ENCODE data around the gene FRMPD1. TPM values are rescaled to one million over a fixed set of nuclear protein-coding genes. Genes with fewer than 3 reads are reported as not detected.

Gene FRMPD1
- total and polyA plus RNA-seq, 2 experiments from 2014 or later = 0.15 to 0.32 TPM

DNA sequence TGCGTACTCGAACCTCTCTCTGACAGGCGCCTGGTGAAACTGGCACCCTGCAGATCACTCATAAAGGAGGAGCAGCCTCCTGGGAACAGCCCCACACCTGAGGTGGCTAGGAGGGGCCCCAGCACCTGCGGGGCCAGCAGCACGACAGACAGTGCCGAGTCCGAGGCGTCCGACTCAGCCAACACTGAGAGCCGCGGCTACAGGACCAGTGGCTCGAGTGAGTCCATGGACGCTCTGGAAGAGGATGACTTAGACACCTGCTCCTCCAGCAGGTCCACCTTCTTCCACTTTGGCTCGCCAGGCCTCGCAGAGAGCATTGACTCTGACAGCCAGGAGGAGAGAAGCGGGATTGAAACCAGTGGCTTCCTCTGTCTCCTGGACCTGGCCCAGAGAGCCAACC lies 89.4 kb downstream of the FRMPD1 start:
- Histone ChIP-seq H3K4me1 (ENCODE audit: low read depth) (peaks cover 4% of the 10 kb centered on the region), H3K4me3 (no peak overlapping the region), H3K36me3 (no peaks in the 10 kb centered on the region), H3K27ac (no peak overlapping the region), H3K27me3 (peaks cover 5% of the 10 kb centered on the region), H3K9me3 (ENCODE audit: low read depth) (no peaks in the 10 kb centered on the region)
- DNase-seq (ENCODE audit: low read depth in 1 of 2, low spot score in 1 of 2) = no peak
- TF ChIP-seq, protein P1, sequence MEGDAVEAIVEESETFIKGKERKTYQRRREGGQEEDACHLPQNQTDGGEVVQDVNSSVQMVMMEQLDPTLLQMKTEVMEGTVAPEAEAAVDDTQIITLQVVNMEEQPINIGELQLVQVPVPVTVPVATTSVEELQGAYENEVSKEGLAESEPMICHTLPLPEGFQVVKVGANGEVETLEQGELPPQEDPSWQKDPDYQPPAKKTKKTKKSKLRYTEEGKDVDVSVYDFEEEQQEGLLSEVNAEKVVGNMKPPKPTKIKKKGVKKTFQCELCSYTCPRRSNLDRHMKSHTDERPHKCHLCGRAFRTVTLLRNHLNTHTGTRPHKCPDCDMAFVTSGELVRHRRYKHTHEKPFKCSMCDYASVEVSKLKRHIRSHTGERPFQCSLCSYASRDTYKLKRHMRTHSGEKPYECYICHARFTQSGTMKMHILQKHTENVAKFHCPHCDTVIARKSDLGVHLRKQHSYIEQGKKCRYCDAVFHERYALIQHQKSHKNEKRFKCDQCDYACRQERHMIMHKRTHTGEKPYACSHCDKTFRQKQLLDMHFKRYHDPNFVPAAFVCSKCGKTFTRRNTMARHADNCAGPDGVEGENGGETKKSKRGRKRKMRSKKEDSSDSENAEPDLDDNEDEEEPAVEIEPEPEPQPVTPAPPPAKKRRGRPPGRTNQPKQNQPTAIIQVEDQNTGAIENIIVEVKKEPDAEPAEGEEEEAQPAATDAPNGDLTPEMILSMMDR (IDR thresholded peaks at IDR 0.05; ENCODE audit: low read depth, low read length) = no peak

DNA sequence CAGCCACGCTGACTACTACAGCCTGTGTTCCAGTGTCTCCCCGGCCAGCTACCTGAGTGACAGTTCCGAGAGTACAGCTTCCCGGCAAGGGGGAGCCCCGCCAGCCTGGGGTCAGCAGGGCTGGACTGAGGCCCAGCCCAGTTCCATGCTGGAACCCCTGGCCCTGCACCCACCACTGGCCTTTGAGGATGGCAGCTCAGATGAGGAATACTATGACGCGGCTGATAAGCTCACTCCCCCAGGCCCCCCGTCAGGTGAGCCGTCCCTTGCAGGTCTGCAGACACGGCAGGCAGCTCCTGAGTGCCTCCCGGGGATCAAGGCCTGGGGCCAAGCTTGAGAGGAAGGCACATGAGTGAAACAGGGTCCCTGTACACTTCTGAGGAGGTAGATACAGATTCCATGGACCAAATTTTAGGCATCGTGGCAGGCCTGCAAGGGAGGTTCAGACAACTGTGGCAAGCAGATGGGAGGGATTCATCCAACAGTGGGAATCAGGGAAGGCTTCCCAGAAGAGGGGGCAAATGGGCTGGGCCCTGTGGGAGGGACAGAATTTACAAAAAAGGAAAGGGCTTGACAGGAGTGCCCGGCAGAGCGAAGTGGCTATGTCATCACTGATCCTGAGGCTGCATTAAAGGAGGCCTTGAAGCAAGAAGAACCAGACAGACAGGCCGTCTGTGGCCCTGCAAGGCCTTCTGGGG lies 90.0 kb downstream of the FRMPD1 start:
- H3K36me3 ChIP-seq = no peaks in the 10 kb centered on the region
- H3K4me1 ChIP-seq (ENCODE audit: low read depth) = peaks cover 4% of the 10 kb centered on the region
- H3K4me3 ChIP-seq = no peak overlapping the region
- H3K9me3 ChIP-seq (ENCODE audit: low read depth) = no peaks in the 10 kb centered on the region
- TF ChIP-seq, protein P1 (IDR thresholded peaks at IDR 0.05; ENCODE audit: low read depth, low read length) = no peak
- no peak for DNase-seq (ENCODE audit: low read depth in 1 of 2, low spot score in 1 of 2)
- no peaks in the 10 kb centered on the region for H3K27me3 ChIP-seq
- H3K27ac ChIP-seq = no peak overlapping the region

DNA sequence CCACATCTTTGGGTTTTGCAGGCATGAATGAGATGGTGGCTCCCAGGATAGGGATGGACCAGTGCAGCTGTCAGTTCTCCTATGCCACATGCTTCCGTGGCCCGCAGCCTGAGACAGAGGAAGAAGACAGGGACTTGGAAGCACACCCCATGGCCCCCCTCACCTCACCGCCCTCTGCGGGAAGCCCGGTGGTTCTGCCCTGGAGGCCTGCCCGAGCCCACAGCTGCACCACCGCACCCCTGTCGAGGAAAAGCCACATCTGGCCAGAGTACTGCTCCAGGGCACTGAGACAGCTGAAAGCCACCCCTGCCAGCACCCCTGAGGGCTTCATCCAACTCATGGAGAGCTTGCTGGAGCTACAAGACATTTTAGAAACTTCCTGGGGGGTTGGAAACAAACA lies 95.2 kb downstream of the FRMPD1 start:
- H3K27me3 ChIP-seq = no peaks in the 10 kb centered on the region
- no peak overlapping the region for H3K4me3 ChIP-seq
- TF ChIP-seq, protein P1 (IDR thresholded peaks at IDR 0.05; ENCODE audit: low read depth, low read length) = no peak
- no peak overlapping the region for H3K27ac ChIP-seq
- DNase-seq (ENCODE audit: low read depth in 1 of 2, low spot score in 1 of 2) = no peak
- H3K9me3 ChIP-seq (ENCODE audit: low read depth) = no peaks in the 10 kb centered on the region
- peaks cover 4% of the 10 kb centered on the region for H3K4me1 ChIP-seq (ENCODE audit: low read depth)
- no peaks in the 10 kb centered on the region for H3K36me3 ChIP-seq

GRCh38 chr9:37746448-37747270 lies 95.9 kb downstream of the FRMPD1 start:
- Histone ChIP-seq H3K9me3 (ENCODE audit: low read depth) (no peaks in the 10 kb centered on the region), H3K36me3 (no peaks in the 10 kb centered on the region), H3K4me1 (ENCODE audit: low read depth) (peaks cover under 1% of the 10 kb centered on the region), H3K27ac (no peak overlapping the region), H3K4me3 (no peak overlapping the region), H3K27me3 (no peaks in the 10 kb centered on the region)
- TF ChIP-seq, protein P1 (IDR thresholded peaks at IDR 0.05; ENCODE audit: low read depth, low read length) = no peak
- no peak for DNase-seq (ENCODE audit: low read depth in 1 of 2, low spot score in 1 of 2)

GRCh38 chr9:37747271-37747753 lies 96.6 kb downstream of the FRMPD1 start:
- no peak overlapping the region for H3K27ac ChIP-seq
- no peak overlapping the region for H3K4me3 ChIP-seq
- H3K27me3 ChIP-seq = no peaks in the 10 kb centered on the region
- TF ChIP-seq, protein P1 (IDR thresholded peaks at IDR 0.05; ENCODE audit: low read depth, low read length) = peak; percentile 96
- DNase-seq (ENCODE audit: low read depth in 1 of 2, low spot score in 1 of 2) = peak; percentile 70 to 76
- no peaks in the 10 kb centered on the region for H3K36me3 ChIP-seq
- H3K9me3 ChIP-seq (ENCODE audit: low read depth) = no peaks in the 10 kb centered on the region
- no peaks in the 10 kb centered on the region for H3K4me1 ChIP-seq (ENCODE audit: low read depth)

All from cardiac muscle cell (in vitro differentiated cells and primary cell).